GM18867 (cell line): ENCODE results near the gene EXOC4.

Source experiments
- ATAC-seq: cut with Tn5 transposase; IDR thresholded peaks from one replicate; pipeline ENCODE4 v1.9.1; 2021; ENCODE audit warnings: mild to moderate bottlenecking, moderate library complexity; ENCODE audit not compliant: unreplicated experiment

The EXOC4 gene

GRCh38 chr7:133520248-133520647 is 267.4 kb downstream of the EXOC4 start:
- ATAC-seq: no peak

DNA sequence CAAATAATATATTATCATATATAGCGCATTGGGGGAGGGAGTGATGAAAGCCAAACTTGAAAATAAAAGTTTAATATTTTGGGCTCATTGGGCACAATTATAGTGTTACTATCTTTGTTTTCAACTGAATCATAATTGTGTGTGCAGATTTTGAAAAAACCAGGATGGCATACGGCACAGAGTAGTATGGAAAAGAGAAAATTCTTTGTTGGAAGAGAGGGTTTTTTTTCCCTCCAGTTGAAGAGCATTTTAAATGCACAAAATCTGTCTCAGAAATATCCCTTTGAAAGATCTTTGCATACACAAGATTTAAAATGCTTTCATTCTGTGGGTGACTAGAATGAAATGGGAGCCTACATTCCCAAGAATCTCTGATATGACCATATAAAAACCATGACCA is 269.6 kb downstream of the EXOC4 start:
- no peak for ATAC-seq

- no peak for ATAC-seq
Observed at GRCh38 chr7:133528796-133529195, 275.9 kb downstream of the EXOC4 start.

GRCh38 chr7:133529861-133530260 is 277.0 kb downstream of the EXOC4 start:
- ATAC-seq: no peak

GRCh38 chr7:133530682-133531081 is 277.8 kb downstream of the EXOC4 start:
- ATAC-seq: no peak

DNA sequence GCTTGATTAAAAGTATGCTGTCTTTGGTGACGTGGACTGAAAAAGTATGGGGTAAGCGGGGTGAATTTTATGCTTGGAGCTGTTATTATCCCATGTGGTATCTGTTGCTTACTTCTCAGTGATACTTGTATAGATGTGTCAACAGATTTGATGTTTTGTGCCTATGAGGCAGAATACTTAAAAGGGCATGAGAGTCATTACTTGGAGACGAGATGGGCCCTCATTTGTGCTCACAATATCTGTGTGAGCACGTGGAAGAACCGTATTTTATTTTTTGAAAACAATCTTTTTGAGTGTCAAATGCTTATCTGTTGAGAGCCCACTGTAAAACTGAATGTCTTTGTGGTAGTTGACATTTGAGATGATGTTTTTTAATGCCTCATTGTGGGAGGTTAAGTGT is 281.9 kb downstream of the EXOC4 start:
- ATAC-seq: no peak

- ATAC-seq: no peak
Observed at GRCh38 chr7:133535308-133535707, 282.4 kb downstream of the EXOC4 start.

DNA sequence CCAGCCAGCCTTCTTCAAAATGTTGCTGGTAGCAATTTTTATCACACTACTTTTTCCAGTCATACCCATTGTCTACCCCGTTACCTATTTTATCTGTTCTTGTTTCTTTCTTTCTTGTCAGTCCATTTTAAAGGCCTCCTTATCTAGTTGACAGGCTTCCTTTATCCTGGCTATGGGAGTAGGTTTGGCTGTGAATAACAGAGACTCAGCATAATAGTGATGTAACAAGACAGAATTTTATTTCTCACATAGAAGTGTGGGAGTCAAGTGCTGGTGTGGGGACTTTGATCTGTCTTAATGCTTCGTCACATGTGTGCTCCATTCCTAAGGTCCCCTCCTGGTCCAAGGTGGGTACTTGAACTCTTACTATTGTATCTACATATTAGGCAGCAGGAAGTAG is 283.6 kb downstream of the EXOC4 start:
- ATAC-seq: no peak

DNA sequence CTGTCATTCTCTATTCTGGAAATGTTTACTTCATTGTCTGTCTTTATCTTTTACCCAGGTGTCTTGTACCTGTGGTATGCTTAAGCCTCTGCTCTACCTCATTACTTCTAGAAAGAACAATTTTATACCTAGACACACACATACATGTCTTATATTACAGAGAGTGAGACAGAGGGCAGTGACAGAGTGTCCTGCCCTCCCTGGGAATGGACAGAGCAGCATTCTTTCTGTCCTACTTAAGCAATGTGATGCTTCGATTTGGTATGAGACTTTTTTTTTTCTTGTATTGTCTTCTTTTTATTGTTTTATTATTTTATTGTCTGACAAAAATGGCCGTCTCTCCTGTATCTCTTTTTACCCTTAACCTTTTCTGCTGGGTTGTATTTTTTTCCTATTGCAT is 286.1 kb downstream of the EXOC4 start:
- no peak for ATAC-seq

- ATAC-seq: no peak
Observed at GRCh38 chr7:133540096-133540860, 287.4 kb downstream of the EXOC4 start.

DNA sequence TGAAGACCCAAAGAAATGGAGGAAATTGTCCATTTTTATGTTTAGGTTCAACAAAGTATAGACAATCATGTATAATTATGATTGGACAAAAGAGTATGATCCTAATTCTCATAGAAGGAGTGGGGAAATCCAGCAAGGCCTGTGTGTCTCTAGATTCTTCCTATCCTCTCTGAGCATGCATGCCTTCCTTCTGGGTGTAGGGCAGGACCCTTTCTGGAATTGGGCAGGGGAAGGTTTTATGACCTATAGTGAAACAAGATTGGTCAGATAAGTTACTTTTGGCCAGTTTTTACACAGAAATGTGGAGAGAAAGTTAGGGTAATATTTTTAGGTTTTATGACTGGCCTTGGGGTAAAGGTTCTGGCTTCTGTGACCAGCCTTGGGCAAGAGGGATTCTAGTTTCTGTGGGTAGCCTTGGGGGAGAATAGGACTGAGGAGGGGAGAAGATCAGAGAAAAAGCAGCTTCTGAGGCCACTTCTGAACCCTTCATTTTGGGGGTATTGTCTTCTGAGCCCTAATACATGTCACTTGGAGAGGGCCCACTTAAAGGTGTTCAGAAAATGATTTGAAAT is 289.4 kb downstream of the EXOC4 start:
- ATAC-seq: no peak

- ATAC-seq: no peak
Observed at GRCh38 chr7:133543657-133544056, 290.8 kb downstream of the EXOC4 start.

DNA sequence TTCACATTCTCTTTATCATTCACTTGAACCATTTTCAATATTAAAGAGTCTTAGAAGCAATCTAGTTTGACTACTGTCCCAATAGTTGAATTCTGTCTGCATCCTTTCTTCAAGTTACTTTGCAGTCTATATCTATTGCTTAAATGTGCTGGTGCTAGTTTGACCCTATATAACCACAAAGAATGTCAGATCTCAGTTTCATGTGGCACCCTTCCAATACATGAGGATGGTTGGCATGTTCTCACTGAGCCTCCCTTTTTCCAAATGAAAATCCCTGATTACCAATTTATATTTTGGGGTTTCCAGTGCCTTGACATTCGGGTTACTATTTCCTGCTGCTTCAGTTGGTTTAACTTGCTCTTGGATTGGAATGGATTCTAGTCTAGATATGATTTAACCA is 292.7 kb downstream of the EXOC4 start:
- no peak for ATAC-seq

DNA sequence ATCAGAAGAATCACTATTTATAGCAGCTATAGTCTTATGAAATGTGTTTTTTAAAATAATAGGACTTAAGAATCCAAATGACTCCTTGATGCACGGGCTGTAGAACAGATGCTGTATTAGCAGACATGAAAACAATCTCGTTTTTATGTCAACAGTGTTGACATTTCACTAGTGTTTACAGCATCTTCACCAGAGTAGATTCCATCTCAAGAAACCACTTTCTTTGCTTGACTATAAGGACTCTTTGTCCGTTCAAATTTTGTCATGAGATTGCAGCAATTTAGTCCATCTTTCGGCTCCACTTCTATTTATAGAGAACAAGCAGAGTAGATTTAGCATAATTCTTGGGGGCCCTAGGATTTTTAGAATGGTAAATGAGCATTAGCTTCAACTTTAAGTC is 295.1 kb downstream of the EXOC4 start:
- ATAC-seq: no peak

- no peak for ATAC-seq
Observed at GRCh38 chr7:133549633-133550032, 296.8 kb downstream of the EXOC4 start.

DNA sequence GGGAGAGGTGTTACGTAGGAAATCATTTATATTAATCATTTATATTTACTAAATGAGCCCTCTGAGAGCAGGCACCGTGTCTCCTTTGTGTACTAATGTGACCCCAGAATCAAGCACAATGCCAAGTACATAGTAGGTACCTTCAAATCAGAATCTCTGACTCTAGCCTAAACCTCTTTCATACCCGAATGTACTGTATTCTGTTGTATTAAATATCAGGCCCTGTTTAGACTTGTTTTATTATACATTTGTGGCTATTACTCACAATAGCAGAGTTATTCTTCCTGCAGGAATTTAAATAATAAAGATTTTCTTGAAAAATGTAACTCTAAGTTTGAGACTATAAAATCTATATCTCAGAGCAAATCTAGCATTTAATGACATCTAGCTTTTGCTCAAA is 297.3 kb downstream of the EXOC4 start:
- ATAC-seq: no peak

GRCh38 chr7:133550811-133551210 is 297.9 kb downstream of the EXOC4 start:
- no peak for ATAC-seq

- no peak for ATAC-seq
Observed at GRCh38 chr7:133551466-133551865, 298.6 kb downstream of the EXOC4 start.

- ATAC-seq: no peak
Observed at GRCh38 chr7:133552079-133552478, 299.2 kb downstream of the EXOC4 start.

DNA sequence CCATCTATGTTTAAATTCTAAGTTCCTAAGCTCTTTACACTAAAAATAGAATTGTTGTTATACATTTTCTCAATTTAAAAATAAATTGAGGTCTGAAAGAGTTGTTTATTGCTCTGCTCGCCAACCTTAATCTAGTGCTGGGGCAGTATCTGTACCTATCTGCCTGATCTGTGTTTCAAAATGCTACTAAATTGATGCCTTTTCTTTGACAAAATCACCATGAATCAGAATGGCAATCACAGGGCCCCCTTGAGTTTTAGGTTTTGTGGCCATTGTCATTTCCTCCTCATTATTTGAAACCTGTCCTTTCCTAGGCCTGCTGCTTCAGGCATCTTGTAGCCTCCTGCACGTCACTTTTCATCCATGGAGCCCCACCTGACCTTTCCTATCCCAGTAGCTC is 301.5 kb downstream of the EXOC4 start:
- ATAC-seq: no peak

- ATAC-seq: no peak
Observed at GRCh38 chr7:133556048-133556447, 303.2 kb downstream of the EXOC4 start.

DNA sequence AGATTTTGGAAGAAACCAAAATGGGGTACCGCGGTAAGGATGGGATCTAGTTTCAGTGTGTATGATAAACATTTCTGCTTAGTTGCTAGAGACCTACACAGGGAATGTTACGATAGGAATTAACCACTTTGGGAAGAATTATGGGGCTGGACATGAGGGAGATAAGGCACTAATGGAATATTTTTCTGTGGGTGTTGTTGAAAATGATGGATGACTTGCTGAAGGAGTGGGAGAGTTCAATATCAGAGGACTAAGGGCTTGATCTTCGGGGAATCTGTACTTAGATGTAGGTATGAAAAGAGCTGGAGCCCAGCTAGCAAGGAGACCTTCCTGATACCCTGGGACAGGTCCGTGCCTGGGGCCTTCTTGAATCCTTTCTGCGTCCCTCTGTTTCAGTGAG is 303.7 kb downstream of the EXOC4 start:
- no peak for ATAC-seq

DNA sequence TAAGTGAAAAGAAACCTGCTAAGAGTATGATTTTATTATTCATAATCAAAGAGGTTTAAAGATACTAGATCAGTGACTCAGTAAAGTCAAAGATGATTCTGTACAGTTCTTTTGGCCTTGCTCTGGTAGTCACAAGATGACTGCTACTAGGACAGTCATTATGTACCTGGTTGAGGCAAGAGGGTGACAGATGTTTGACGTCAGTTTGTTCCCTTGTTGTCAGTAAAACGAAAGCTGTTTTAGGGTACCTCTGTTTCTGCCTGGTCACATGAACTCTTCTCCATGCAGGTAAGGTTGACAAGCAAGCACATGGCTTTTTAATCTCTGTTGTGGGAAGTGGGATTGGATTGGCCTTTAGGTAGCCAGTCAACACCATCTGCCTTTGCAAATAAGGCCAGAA is 308.0 kb downstream of the EXOC4 start:
- peak; percentile 63 for ATAC-seq
